ENCODE data around the gene PPP1R9B. TPM values are rescaled to one million over a fixed set of nuclear protein-coding genes. Genes with fewer than 3 reads are reported as not detected.

PPP1R9B gene
- total RNA-seq, 3 donors from 2014 or later (not counting 1 experiment from before 2014, with no cell fraction given): 124 to 162 (median 135) TPM

DNA sequence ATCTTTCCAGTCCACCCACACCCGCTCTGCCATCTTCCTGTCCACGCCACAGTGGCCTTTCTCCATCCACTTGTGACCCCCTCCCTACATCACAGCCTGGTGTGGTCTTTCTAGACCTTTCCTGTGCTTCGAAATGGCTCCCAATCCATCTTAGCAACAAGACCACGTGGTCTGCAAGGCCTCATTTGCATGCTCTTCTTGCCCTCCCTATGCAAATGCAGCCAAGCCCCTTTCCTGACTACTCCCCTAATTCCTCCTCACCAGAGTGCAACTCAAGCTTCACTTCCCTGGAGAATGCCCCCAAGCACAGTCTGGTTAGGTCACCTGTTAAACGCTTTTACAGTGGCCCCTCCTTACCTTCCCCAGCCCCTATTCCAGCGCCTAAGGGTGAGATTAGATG lies 6.1 kb downstream of the PPP1R9B start:
- Mint-ChIP-seq H3K27ac (peak overlapping the region; percentile 11 to 98), H3K36me3 (no peaks in the 10 kb centered on the region), H3K4me1 (peaks cover 89 to 95% of the 10 kb centered on the region in 2 donors), H3K27me3 (ENCODE audit: low read depth in 2 of 2) (no peaks in the 10 kb centered on the region), H3K9me3 (no peaks in the 10 kb centered on the region), H3K4me3 (peak overlapping the region; percentile 13)
- Histone ChIP-seq H3K4me3 (ENCODE audit: low read length) (no peak overlapping the region), H3K27me3 (ENCODE audit: control insufficient read depth, insufficient read depth, low read length) (no peaks in the 10 kb centered on the region), H3K27ac (ENCODE audit: low read length) (no peak overlapping the region), H3K36me3 (ENCODE audit: control insufficient read depth, insufficient read depth, low read length) (peaks cover 55% of the 10 kb centered on the region), H3K9me3 (ENCODE audit: control insufficient read depth, insufficient read depth, low read length) (no peaks in the 10 kb centered on the region), H3K4me1 (ENCODE audit: control insufficient read depth, insufficient read depth, low read length) (peaks cover 93% of the 10 kb centered on the region)
- no peak for DNase-seq
- intact Hi-C loops (cut with micrococcal nuclease): no loop called here
- no peak for ATAC-seq
- 81% methylated on average over 5 of the region's 6 CpGs for WGBS (ENCODE audit: insufficient coverage)
- TF ChIP-seq, protein P1, sequence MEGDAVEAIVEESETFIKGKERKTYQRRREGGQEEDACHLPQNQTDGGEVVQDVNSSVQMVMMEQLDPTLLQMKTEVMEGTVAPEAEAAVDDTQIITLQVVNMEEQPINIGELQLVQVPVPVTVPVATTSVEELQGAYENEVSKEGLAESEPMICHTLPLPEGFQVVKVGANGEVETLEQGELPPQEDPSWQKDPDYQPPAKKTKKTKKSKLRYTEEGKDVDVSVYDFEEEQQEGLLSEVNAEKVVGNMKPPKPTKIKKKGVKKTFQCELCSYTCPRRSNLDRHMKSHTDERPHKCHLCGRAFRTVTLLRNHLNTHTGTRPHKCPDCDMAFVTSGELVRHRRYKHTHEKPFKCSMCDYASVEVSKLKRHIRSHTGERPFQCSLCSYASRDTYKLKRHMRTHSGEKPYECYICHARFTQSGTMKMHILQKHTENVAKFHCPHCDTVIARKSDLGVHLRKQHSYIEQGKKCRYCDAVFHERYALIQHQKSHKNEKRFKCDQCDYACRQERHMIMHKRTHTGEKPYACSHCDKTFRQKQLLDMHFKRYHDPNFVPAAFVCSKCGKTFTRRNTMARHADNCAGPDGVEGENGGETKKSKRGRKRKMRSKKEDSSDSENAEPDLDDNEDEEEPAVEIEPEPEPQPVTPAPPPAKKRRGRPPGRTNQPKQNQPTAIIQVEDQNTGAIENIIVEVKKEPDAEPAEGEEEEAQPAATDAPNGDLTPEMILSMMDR (IDR thresholded peaks at IDR 0.05): no peak

DNA sequence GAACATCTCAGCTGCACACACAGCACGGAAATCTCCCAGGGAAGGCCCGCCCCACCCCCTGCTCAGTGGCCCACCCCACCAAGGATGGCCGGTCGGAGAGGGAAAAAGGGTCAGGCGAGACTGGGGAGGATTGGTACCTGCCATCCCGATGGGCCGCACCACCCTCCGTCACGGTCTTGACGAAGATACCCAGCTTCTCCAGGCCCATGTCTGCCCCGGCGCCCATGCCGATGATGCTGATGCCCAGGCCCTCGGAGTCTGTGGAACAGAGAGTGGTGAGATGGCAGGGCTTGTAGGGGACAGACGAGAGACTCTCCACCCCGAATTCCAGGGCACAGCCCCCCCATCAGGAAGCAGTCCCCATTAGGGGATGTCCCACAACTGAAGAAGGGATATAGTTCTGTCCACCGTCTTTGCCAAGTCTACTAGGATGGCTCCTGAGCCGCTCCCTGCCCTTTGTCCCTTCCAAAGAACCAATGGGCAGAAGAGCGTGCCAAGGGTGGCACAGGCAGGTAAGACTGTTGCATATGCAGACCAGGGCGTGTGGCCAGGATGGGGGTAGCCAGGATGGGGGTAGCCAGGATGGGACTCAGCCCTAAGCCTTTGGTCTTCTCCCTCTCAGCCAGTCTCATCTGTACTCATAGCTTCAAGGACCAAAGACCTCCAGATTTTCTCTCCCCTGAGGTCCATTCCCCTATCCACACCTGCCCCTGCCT lies 6.9 kb downstream of the PPP1R9B start:
- H3K4me1 Mint-ChIP-seq: peaks cover 89 to 90% of the 10 kb centered on the region in 2 donors
- ATAC-seq (no peak), DNase-seq (no peak)
- Histone ChIP-seq H3K4me3 (ENCODE audit: low read length) (no peak overlapping the region), H3K27me3 (ENCODE audit: control insufficient read depth, insufficient read depth, low read length) (no peaks in the 10 kb centered on the region), H3K27ac (ENCODE audit: low read length) (no peak overlapping the region), H3K4me1 (ENCODE audit: control insufficient read depth, insufficient read depth, low read length) (peaks cover 94% of the 10 kb centered on the region), H3K36me3 (ENCODE audit: control insufficient read depth, insufficient read depth, low read length) (peaks cover 63% of the 10 kb centered on the region), H3K9me3 (ENCODE audit: control insufficient read depth, insufficient read depth, low read length) (no peaks in the 10 kb centered on the region)
- H3K36me3 Mint-ChIP-seq: no peaks in the 10 kb centered on the region
- TF ChIP-seq, protein P1 (IDR thresholded peaks at IDR 0.05): no peak
- H3K27me3 Mint-ChIP-seq (ENCODE audit: low read depth in 2 of 2): no peaks in the 10 kb centered on the region
- intact Hi-C loops (cut with micrococcal nuclease): no loop called here
- peak overlapping the region; percentile 13 for H3K4me3 Mint-ChIP-seq
- H3K9me3 Mint-ChIP-seq: no peaks in the 10 kb centered on the region
- H3K27ac Mint-ChIP-seq: peak overlapping the region; percentile 81 to 98
- 96% methylated on average over 20 of the region's 20 CpGs for WGBS (ENCODE audit: insufficient coverage)

DNA sequence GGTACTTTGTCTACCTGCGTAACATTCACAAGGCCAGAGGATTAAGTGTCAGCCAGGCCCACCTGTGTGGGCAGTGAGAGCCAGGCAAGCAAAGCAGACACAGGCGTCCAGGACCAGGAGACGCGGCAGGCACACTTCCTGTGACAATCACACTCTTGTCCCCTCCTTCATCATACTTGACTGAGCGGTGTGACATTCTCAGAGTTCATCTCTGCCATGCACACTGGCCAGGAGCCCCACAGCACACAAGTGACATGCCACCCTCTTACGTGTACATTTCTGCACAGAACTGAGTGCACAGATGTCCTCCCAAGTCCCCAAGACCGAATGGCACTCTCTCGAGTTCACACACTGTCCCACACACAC lies 8.7 kb downstream of the PPP1R9B start:
- Histone ChIP-seq H3K27ac (ENCODE audit: low read length) (peak overlapping the region; percentile 44), H3K4me1 (ENCODE audit: control insufficient read depth, insufficient read depth, low read length) (peaks cover 75% of the 10 kb centered on the region), H3K36me3 (ENCODE audit: control insufficient read depth, insufficient read depth, low read length) (peaks cover 82% of the 10 kb centered on the region), H3K4me3 (ENCODE audit: low read length) (no peak overlapping the region), H3K9me3 (ENCODE audit: control insufficient read depth, insufficient read depth, low read length) (no peaks in the 10 kb centered on the region), H3K27me3 (ENCODE audit: control insufficient read depth, insufficient read depth, low read length) (no peaks in the 10 kb centered on the region)
- H3K27ac Mint-ChIP-seq: peak overlapping the region; percentile 81 to 84
- TF ChIP-seq, protein P1 (IDR thresholded peaks at IDR 0.05): no peak
- DNase-seq (peak in 1 of 2 donors; percentile 51), ATAC-seq (peak; percentile 54 to 61 (median 60))
- no peaks in the 10 kb centered on the region for H3K36me3 Mint-ChIP-seq
- H3K9me3 Mint-ChIP-seq: no peaks in the 10 kb centered on the region
- peak overlapping the region; percentile 67 for H3K4me3 Mint-ChIP-seq
- intact Hi-C loops (cut with micrococcal nuclease): no loop called here
- H3K27me3 Mint-ChIP-seq (ENCODE audit: low read depth in 2 of 2): no peaks in the 10 kb centered on the region
- 21% methylated on average over 8 of the region's 8 CpGs for WGBS (ENCODE audit: insufficient coverage)
- peaks cover 70 to 92% of the 10 kb centered on the region in 2 donors for H3K4me1 Mint-ChIP-seq
